Gastroesophageal sphincter (tissue), 4 donors: ENCODE data around the gene VSX2. TPM values are rescaled to one million over a fixed set of nuclear protein-coding genes. Genes with fewer than 3 reads are reported as not detected.

Source experiments
- ATAC-seq: fragments of 150-250 bp; one replicate; pipeline ENCODE4 v1.9.1; 2016; ENCODE audit warnings: mild to moderate bottlenecking, moderate library complexity
- H3K27ac ChIP-seq, 4 donors: fragments of 200-600 bp; sonication (generic) in 3 of 4; 1 replicate in 3 of 4; 2 replicates in 1 of 4; pipeline ENCODE4 v1.5.1; 2016 to 2019
- H3K27me3 ChIP-seq: fragments of 200-600 bp; sonication (generic); one replicate; pipeline ENCODE4 v1.5.1; 2019
- H3K36me3 ChIP-seq, 2 donors: fragments of 200-600 bp; sonication (generic); one replicate each; pipeline ENCODE4 v1.5.1; 2019; ENCODE audit warnings: control low read depth in 1 of 2
- H3K4me1 ChIP-seq, 3 donors: fragments of 200-600 bp; sonication (generic); 1 replicate in 2 of 3; 2 replicates in 1 of 3; pipeline ENCODE4 v1.5.1; 2016 to 2019; ENCODE audit warnings: control low read depth in 2 of 3
- H3K4me3 ChIP-seq, 2 donors: fragments of 200-600 bp; sonication (generic); one replicate each; pipeline ENCODE4 v1.5.1; 2019; ENCODE audit warnings: mild to moderate bottlenecking in 1 of 2, moderate library complexity in 1 of 2
- H3K9me3 ChIP-seq, 3 donors: fragments of 200-600 bp; sonication (generic); one replicate each; pipeline ENCODE4 v1.5.1; 2017 to 2019; ENCODE audit warnings: control low read depth in 2 of 3
- EP300 ChIP-seq: sonication (generic); formaldehyde crosslinking; IDR thresholded peaks from one replicate; pipeline ENCODE4 v1.6.1; 2017; ENCODE audit warnings: antibody characterized with exemption, mild to moderate bottlenecking
- POLR2A ChIP-seq, 2 donors: fragments of 450-650 bp; IDR thresholded peaks; one replicate each; pipeline ENCODE4 v1.6.1; 2017; ENCODE audit warnings: antibody characterized with exemption in 2 of 2, mild to moderate bottlenecking in 2 of 2, moderate library complexity in 1 of 2
- POLR2AphosphoS5 ChIP-seq: sonication (generic); formaldehyde crosslinking; IDR thresholded peaks from one replicate; pipeline ENCODE4 v1.6.1; 2017; ENCODE audit warnings: antibody characterized with exemption
- WGBS, 2 donors: methylation state at CpG; one replicate each; pipeline ENCODE4 v1.1.5; 2018; ENCODE audit warnings: low coverage in 1 of 2; 5-methylcytosine and 5-hydroxymethylcytosine counted together
- total RNA-seq, 4 donors: library from RNA; depleted of rRNA; stranded (reverse); fragments of >200 nt; gene quantifications; one replicate each; pipeline ENCODE4 v1.1.0, GENCODE V29; 2016
- TF ChIP-seq, protein P1 (sequence below), 4 experiments: fragments of 200-600 bp in 2 of 4; fragments of 450-650 bp in 2 of 4; sonication (generic) in 1 of 4; IDR thresholded peaks; one replicate each; pipeline ENCODE4 v1.5.1; 2017 to 2019; ENCODE audit warnings: antibody characterized with exemption in 4 of 4, mild to moderate bottlenecking in 2 of 4, moderate library complexity in 2 of 4

The VSX2 gene
- total RNA-seq, 4 donors from 2014 or later: not detected

DNA sequence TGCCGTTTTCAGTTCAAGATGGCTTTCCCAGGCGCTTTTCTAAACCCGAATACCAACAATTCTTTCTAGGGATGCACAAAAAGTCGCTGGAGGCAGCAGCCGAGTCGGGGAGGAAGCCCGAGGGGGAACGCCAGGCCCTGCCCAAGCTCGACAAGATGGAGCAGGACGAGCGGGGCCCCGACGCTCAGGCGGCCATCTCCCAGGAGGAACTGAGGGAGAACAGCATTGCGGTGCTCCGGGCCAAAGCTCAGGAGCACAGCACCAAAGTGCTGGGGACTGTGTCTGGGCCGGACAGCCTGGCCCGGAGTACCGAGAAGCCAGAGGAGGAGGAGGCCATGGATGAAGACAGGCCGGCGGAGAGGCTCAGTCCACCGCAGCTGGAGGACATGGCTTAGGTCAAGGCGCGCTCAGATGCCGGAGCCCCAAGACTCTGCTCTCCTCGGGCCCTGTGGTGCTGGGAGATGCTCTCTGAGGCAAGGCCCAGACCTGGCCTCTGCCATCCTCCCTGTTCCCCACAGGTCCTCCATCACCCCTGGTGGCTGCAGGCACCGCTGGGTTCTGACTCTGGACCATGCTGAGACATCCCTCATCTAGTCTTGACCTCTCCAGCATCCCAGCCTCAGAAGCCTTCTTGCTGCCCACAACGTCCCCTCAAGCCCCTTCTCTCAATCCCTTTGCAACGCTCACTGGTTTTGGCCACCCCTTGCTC lies 21.4 kb downstream of the VSX2 start:
- H3K27ac ChIP-seq: no peak overlapping the region
- H3K4me1 ChIP-seq: peaks cover 0 to 19% (median 11%) of the 10 kb centered on the region in 3 donors
- H3K27me3 ChIP-seq: peaks cover 26% of the 10 kb centered on the region
- no peaks in the 10 kb centered on the region for H3K36me3 ChIP-seq
- H3K4me3 ChIP-seq: no peak overlapping the region
- WGBS, 2 donors: 79 to 82% methylated on average over 3 to 10 of the region's 29 CpGs
- ATAC-seq: no peak
- TF ChIP-seq EP300 (no peak), POLR2AphosphoS5 (no peak), POLR2A (IDR thresholded peaks at IDR 0.05) (no peak)
- TF ChIP-seq, protein P1, sequence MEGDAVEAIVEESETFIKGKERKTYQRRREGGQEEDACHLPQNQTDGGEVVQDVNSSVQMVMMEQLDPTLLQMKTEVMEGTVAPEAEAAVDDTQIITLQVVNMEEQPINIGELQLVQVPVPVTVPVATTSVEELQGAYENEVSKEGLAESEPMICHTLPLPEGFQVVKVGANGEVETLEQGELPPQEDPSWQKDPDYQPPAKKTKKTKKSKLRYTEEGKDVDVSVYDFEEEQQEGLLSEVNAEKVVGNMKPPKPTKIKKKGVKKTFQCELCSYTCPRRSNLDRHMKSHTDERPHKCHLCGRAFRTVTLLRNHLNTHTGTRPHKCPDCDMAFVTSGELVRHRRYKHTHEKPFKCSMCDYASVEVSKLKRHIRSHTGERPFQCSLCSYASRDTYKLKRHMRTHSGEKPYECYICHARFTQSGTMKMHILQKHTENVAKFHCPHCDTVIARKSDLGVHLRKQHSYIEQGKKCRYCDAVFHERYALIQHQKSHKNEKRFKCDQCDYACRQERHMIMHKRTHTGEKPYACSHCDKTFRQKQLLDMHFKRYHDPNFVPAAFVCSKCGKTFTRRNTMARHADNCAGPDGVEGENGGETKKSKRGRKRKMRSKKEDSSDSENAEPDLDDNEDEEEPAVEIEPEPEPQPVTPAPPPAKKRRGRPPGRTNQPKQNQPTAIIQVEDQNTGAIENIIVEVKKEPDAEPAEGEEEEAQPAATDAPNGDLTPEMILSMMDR (IDR thresholded peaks at IDR 0.05): no peak
- H3K9me3 ChIP-seq: no peaks in the 10 kb centered on the region

DNA sequence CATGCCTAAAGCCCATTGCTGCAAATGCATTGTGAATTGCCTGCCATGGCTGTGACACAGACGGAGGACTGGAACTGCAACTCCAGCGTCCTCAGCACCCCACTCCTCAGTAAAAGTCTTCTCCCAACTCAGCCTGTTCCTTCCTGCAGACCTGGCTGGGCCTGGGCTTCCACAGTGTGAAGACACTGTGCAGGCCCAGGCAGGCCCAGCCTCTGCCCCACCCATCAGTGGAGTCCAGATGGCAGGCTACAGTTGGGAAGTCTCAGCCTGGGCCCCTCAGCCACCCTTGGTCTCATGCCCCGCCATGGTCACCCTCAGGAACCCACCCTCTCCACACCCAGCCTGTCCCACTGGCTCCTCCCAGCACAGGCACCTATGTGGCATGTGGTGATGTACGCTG lies 22.0 kb downstream of the VSX2 start:
- WGBS, 2 donors: no CpG with 5 or more reads among the region's 4 CpGs

DNA sequence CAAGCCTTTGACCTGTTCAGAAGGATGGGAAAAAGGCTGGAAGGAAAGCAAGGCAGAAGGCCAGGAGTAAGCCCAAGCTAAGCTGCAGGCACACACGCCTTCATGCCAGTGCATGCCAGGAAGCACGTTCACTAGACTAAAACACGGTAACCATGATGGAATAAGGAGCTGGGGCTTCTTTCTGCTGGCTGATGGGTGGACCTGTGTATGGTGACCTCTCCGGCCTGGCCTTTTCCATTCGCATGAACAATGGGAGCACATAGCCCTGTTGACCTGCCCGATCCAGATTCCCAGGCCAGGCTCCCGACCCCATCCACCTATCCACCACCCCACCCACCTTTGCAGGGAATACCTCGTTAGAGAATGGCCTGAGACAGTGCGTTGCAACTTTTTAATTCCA lies 22.8 kb downstream of the VSX2 start:
- Histone ChIP-seq H3K27me3 (peaks cover 23% of the 10 kb centered on the region), H3K4me1 (peaks cover 0 to 15% (median 8%) of the 10 kb centered on the region in 3 donors), H3K4me3 (no peak overlapping the region), H3K36me3 (no peaks in the 10 kb centered on the region), H3K27ac (no peak overlapping the region), H3K9me3 (no peaks in the 10 kb centered on the region)
- ATAC-seq: no peak
- TF ChIP-seq POLR2AphosphoS5 (no peak), POLR2A (IDR thresholded peaks at IDR 0.05) (no peak), EP300 (no peak)
- TF ChIP-seq, protein P1 (IDR thresholded peaks at IDR 0.05): no peak
- 91% methylated on average over 9 of the region's 9 CpGs; no CpG with 5 or more reads in 1 of the 2 donors for WGBS, 2 donors

More for the DNA sequence above, 22.0 kb downstream of the VSX2 start:
- no peak for TF ChIP-seq POLR2A (IDR thresholded peaks at IDR 0.05)
- TF ChIP-seq, protein P1 (IDR thresholded peaks at IDR 0.05): no peak
- peaks cover 30% of the 10 kb centered on the region for H3K27me3 ChIP-seq
- H3K9me3 ChIP-seq: no peaks in the 10 kb centered on the region
- H3K4me1 ChIP-seq: peaks cover 0 to 19% (median 11%) of the 10 kb centered on the region in 3 donors
- ATAC-seq: no peak
- H3K36me3 ChIP-seq: no peaks in the 10 kb centered on the region
- no peak overlapping the region for H3K27ac ChIP-seq
- no peak overlapping the region for H3K4me3 ChIP-seq

DNA sequence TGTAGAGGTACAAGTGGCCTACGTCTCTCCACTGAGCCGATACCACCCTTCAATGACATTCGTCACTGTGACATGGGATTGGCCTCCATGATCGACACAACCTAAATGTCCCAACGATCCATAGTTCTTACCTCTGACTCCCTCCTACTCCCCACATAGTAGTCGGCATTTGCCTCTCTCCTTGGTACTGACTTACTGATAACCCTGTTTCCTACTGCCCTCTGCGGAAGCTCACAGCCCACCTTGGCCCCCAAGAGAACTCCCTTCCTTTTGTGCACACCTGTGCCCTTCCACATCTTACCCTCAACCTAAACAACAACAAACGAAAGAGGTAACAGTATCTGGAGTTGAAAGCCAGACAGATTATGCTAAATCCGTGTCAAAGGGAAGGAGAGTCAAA lies 23.9 kb downstream of the VSX2 start:
- TF ChIP-seq POLR2A (IDR thresholded peaks at IDR 0.05) (no peak), EP300 (no peak), POLR2AphosphoS5 (no peak)
- TF ChIP-seq, protein P1 (IDR thresholded peaks at IDR 0.05): no peak
- H3K27ac ChIP-seq: no peak overlapping the region
- H3K27me3 ChIP-seq: peaks cover 21% of the 10 kb centered on the region
- H3K4me1 ChIP-seq: peaks cover 0 to 5% (median 3%) of the 10 kb centered on the region in 3 donors
- 76 to 79% methylated on average over 6 to 9 of the region's 9 CpGs for WGBS, 2 donors
- no peak for ATAC-seq
- no peak overlapping the region for H3K4me3 ChIP-seq
- no peaks in the 10 kb centered on the region for H3K36me3 ChIP-seq
- no peaks in the 10 kb centered on the region for H3K9me3 ChIP-seq

DNA sequence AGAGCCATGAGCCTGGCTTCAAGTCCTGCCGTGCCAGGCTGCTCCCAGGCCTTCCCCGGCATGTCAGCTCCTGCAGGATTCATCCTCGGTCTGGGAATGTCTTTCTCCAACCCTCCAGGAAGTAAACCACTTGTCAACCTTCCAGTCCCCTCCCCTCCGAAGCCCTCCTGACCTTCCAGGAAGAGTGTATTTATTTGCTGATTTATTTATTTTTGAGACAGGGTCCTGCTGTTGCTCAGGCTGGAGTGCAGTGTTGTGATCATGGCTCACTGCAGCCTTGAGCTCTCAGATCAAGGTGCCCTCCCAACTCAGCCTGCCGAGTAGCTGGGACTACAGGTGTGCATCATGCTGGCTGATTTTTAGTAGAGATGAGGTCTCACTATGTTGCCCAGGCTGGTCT lies 24.7 kb downstream of the VSX2 start:
- H3K4me3 ChIP-seq: no peak overlapping the region
- TF ChIP-seq EP300 (no peak), POLR2A (IDR thresholded peaks at IDR 0.05) (no peak), POLR2AphosphoS5 (no peak)
- TF ChIP-seq, protein P1 (IDR thresholded peaks at IDR 0.05): no peak

More for the DNA sequence above, 24.7 kb downstream of the VSX2 start:
- 37 to 44% methylated on average over 2 to 3 of the region's 5 CpGs for WGBS, 2 donors
- no peak for ATAC-seq
- Histone ChIP-seq H3K36me3 (no peaks in the 10 kb centered on the region), H3K9me3 (no peaks in the 10 kb centered on the region), H3K4me1 (no peaks in the 10 kb centered on the region), H3K27me3 (peaks cover 14% of the 10 kb centered on the region), H3K27ac (no peak overlapping the region)
